Measurements from ENCODE around the gene TUBA4A.

DNA sequence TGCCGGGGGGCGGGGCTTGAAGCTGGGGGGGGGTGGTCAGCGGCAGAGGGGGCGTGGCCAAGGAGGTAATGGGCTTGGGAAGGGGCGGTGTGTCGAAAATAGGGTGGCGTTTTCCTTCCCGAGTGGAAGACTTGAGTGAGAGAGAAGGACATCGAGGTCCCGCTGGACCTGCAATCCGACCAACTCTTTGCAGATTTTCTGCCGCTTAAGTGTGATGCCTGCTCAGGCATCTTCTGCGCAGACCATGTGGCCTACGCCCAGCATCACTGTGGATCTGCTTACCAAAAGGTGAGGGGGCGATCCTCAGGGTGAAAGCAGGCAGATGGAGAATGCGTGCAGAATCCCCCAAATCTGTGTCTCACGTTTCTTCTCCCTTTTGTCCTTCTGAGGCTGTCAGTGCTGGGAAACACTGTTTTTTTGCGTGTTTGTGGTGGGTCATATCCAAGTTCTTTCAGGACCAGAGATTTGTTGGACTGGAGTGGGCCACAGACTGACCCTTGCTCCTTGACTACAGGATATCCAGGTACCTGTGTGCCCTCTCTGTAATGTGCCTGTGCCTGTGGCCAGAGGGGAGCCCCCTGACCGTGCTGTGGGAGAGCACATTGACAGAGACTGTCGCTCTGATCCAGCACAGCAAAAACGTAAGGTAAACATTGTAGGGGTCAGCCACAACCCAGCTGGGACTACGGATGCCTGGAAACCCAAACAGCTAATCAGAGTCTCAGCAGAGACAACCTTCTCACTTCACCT is 46.4 kb downstream of the TUBA4A start:
- TF ChIP-seq, protein P1, sequence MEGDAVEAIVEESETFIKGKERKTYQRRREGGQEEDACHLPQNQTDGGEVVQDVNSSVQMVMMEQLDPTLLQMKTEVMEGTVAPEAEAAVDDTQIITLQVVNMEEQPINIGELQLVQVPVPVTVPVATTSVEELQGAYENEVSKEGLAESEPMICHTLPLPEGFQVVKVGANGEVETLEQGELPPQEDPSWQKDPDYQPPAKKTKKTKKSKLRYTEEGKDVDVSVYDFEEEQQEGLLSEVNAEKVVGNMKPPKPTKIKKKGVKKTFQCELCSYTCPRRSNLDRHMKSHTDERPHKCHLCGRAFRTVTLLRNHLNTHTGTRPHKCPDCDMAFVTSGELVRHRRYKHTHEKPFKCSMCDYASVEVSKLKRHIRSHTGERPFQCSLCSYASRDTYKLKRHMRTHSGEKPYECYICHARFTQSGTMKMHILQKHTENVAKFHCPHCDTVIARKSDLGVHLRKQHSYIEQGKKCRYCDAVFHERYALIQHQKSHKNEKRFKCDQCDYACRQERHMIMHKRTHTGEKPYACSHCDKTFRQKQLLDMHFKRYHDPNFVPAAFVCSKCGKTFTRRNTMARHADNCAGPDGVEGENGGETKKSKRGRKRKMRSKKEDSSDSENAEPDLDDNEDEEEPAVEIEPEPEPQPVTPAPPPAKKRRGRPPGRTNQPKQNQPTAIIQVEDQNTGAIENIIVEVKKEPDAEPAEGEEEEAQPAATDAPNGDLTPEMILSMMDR (IDR thresholded peaks at IDR 0.05), result no peak
- TF ChIP-seq POLR2AphosphoS5 (IDR thresholded peaks at IDR 0.05), result no peak
- no peak for TF ChIP-seq POLR2A (IDR thresholded peaks at IDR 0.05)
- no peak for TF ChIP-seq EP300 (IDR thresholded peaks at IDR 0.05)

Data from gastroesophageal sphincter (tissue), 3 donors.